HG03196 (cell line): ENCODE results near the gene MAP4K4.
A peak's percentile ranks its signal among the peaks of the same experiment; 100 is the strongest.

ENCODE experiments used
- ATAC-seq: cut with Tn5 transposase; IDR thresholded peaks from one replicate; pipeline ENCODE4 v1.9.1; 2021; ENCODE audit not compliant: unreplicated experiment

Gene MAP4K4

GRCh38 chr2:101831351-101831865 is 133.9 kb downstream of the MAP4K4 start:
- peak; percentile 72 for ATAC-seq

DNA sequence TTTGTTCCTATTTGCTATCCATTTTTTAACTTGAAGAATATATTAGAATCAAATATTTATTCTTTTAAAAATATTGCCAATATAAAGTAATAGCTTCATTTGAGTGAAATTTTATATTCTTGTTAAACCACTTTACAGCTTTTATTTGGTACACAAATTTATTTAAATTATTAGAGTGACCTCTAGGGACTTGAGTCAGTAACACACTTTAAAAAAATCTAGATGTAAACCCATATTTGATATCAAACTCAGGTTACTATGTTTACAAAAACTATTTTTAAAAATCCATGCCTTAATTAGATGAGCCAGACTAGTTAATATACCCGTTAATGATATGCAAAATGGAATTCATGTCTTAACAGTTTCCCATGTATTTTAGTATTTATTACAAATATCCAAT is 134.6 kb downstream of the MAP4K4 start:
- no peak for ATAC-seq

GRCh38 chr2:101833890-101834523 is 136.5 kb downstream of the MAP4K4 start:
- no peak for ATAC-seq

DNA sequence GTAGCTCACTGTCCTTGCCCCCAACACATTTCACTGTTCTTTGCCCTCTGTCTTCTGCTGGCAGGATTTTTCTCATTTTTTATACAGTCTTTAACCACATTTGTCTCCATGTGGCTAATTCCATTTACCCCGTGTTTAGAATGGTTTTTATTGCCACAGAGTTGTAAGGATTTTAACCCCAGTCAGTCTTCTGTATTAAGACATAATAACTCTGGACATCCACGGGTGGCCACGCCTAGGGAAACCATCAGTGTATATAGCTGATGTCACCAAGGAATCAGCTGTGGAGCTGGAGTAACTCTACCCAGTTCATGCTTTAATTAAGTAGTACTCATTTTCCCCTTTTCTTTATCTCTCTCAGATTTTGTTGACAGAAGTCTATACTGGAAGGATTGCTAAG is 139.8 kb downstream of the MAP4K4 start:
- no peak for ATAC-seq

GRCh38 chr2:101841679-101842327 is 144.3 kb downstream of the MAP4K4 start:
- no peak for ATAC-seq

DNA sequence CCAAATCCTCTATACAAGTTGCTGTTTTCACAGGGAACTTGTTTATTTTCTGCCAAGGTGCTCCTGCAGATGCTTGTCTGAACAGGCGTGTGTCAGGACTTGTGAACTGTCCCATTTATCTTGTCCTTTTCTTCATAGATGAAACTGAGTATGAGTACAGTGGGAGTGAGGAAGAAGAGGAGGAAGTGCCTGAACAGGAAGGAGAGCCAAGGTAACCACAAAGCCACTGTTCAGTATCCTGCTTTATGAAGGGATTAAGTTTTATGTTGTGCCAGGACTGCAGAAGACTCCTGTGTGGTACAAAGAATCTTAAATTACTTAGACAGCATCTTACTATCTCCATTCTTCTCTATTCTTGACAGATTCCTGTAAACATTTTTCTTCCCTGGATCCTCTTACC is 145.0 kb downstream of the MAP4K4 start:
- no peak for ATAC-seq

- ATAC-seq: no peak
Observed at GRCh38 chr2:101843048-101843447, 145.5 kb downstream of the MAP4K4 start.

- no peak for ATAC-seq
Observed at GRCh38 chr2:101843471-101843870, 146.0 kb downstream of the MAP4K4 start.

DNA sequence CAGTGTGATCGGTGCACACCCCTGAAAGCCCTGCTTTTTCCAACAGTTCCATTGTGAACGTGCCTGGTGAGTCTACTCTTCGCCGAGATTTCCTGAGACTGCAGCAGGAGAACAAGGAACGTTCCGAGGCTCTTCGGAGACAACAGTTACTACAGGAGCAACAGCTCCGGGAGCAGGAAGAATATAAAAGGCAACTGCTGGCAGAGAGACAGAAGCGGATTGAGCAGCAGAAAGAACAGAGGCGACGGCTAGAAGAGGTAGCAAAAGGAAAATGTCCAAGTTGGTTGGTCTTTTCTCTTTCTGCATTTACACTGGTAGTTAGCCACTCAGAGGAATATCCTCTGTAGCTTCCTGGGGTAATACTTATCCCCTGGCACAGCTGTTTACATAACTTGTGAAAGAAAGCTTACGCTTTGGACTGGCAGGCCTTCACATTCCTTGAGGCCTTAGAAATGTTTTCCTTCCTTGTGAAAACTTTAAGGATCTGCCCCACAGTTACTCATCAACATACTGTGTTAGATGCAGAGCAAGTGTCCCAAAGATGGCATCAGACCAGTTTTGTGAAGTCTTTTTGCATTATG is 146.6 kb downstream of the MAP4K4 start:
- no peak for ATAC-seq

GRCh38 chr2:101846973-101847372 is 149.5 kb downstream of the MAP4K4 start:
- no peak for ATAC-seq

- ATAC-seq: no peak
Observed at GRCh38 chr2:101847661-101848339, 150.3 kb downstream of the MAP4K4 start.

GRCh38 chr2:101848769-101849410 is 151.4 kb downstream of the MAP4K4 start:
- no peak for ATAC-seq

DNA sequence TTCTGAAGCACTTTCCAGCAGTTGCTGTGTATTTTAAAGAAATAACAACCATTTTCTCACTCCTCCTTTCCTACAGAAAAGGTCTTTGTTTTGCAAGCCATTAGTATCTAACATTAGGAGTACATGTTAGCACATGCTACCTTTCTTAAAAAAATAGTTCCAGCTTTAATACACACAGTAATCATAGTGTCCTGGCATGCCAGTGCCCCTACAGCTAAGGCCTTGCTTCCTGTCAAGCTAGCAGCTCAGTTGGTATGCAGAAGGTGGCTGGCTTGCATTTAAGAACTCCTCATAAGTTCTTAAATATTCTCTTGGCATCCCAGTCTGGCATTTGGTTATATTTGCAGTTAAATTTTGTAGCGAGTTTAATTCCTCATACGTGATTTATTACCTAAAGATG is 152.9 kb downstream of the MAP4K4 start:
- no peak for ATAC-seq

GRCh38 chr2:101850991-101851390 is 153.5 kb downstream of the MAP4K4 start:
- ATAC-seq: no peak

GRCh38 chr2:101852824-101853223 is 155.3 kb downstream of the MAP4K4 start:
- no peak for ATAC-seq

GRCh38 chr2:101854877-101855276 is 157.4 kb downstream of the MAP4K4 start:
- no peak for ATAC-seq

- no peak for ATAC-seq
Observed at GRCh38 chr2:101855776-101856175, 158.3 kb downstream of the MAP4K4 start.

- ATAC-seq: no peak
Observed at GRCh38 chr2:101858246-101858645, 160.7 kb downstream of the MAP4K4 start.

GRCh38 chr2:101858910-101859309 is 161.4 kb downstream of the MAP4K4 start:
- ATAC-seq: no peak

GRCh38 chr2:101859604-101860003 is 162.1 kb downstream of the MAP4K4 start:
- ATAC-seq: no peak

DNA sequence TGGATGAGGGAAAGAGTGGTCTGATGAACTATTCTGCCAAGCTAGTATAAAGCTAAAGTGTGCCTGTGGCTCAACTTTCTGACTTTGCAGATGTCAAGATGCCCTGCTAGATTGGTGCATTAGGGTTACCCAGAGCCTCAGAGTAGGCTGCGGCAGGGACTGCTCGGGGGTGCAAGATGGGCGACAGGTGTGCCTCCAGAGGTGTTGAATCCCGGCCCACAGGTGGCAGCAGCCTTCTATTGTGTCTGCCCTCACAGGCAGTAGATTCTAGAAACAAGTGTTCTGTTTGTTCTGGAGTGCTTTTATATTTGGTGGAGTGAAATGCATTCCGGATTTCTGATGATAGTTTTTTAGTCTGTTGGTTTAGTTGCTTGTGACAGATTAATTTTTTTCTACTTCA is 162.7 kb downstream of the MAP4K4 start:
- ATAC-seq: no peak
